Muscle of leg (tissue), 11 donors: Measurements from ENCODE around the gene SEMA3B. TPM values are rescaled to one million over a fixed set of nuclear protein-coding genes. Genes with fewer than 3 reads are reported as not detected.
A peak's percentile ranks its signal among the peaks of the same experiment; 100 is the strongest.
"Not testable (repeated sequence)": the region's sequence is repeated elsewhere in the genome, so short reads cannot be mapped to it uniquely, and the experiment has no call there.

Experiments
- DNase-seq: peaks from one replicate; pipeline ENCODE4 v3.0.0; 2013
- H3K27ac ChIP-seq: one replicate; pipeline ENCODE4 v1.5.1; 2013; ENCODE audit warnings: mild to moderate bottlenecking, low read length, control low read depth
- H3K27me3 ChIP-seq: one replicate; pipeline ENCODE4 v1.6.1; 2013; ENCODE audit warnings: low read length; ENCODE audit not compliant: control insufficient read depth, insufficient read depth
- H3K36me3 ChIP-seq: one replicate; pipeline ENCODE4 v1.6.1; 2013; ENCODE audit warnings: low read length; ENCODE audit not compliant: control insufficient read depth, insufficient read depth
- H3K4me1 ChIP-seq: one replicate; pipeline ENCODE4 v1.6.1; 2013; ENCODE audit warnings: low read length; ENCODE audit not compliant: control insufficient read depth, insufficient read depth
- H3K4me3 ChIP-seq: one replicate; pipeline ENCODE4 v1.5.1; 2013; ENCODE audit warnings: low read length, control low read depth
- H3K9me3 ChIP-seq: replicated peaks from 2 replicates; pipeline ENCODE4 v1.6.1; 2013; ENCODE audit warnings: low read depth, low read length; ENCODE audit not compliant: control insufficient read depth
- WGBS: methylation state at CpG from one replicate; pipeline ENCODE4 v1.1.5; 2013; ENCODE audit warnings: missing lambda C conversion rate; ENCODE audit not compliant: insufficient coverage; 5-methylcytosine and 5-hydroxymethylcytosine counted together
- polyA plus RNA-seq, 8 donors: library from polyadenylated mRNA; unstranded; fragments of 120-200 nt; gene quantifications; one replicate each; pipeline versions ENCODE4 v1.2.1 to v1.2.3, GENCODE V29; 2013; ENCODE audit warnings: inconsistent platforms in 1 of 8, low replicate concordance in 1 of 8; ENCODE audit not compliant: insufficient read length in 8 of 8, insufficient read depth in 1 of 8
- total RNA-seq: library from RNA; stranded (reverse); fragments of 120-200 nt; gene quantifications from one replicate; pipeline ENCODE4 v1.2.4, GENCODE V29; 2013

Gene SEMA3B
- total and polyA plus RNA-seq, 9 donors: 31.8 to 53.7 (median 40.5) TPM

DNA sequence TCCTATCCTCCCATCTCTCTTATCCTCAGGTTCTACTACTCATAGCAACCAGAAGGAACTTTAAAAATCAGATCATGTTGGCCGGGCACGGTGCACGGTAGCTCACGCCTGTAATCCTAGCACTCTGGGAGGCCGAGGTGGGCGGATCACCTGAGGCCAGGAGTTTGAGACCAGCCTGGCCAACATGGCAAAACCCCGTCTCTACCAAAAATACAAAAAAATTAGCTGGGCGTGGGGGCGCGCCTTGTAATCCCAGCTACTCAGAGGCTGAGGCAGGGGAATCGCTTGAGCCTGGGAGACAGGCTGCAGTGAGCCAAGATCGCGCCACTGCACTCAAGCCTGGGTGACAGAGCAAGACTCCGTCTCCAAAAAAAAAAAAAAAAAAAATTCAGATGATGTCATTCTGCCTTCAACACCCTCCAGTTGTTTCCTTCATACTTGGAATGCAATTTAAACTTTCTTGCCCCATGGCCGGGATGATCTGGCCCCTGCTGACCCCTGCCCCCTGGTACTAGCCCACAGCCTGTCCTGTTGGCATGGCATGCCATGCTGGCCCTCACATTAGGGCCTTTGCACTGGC is 40.7 kb upstream of the SEMA3B start:
- not testable (repeated sequence) for DNase-seq, H3K27me3 ChIP-seq, H3K36me3 ChIP-seq, H3K9me3 ChIP-seq
- 27% methylated on average over 14 of the region's 15 CpGs for WGBS
- Histone ChIP-seq H3K27ac (peak overlapping the region; percentile 45), H3K4me3 (peak overlapping the region; percentile 57), H3K4me1 (peaks cover 18% of the 10 kb centered on the region)

DNA sequence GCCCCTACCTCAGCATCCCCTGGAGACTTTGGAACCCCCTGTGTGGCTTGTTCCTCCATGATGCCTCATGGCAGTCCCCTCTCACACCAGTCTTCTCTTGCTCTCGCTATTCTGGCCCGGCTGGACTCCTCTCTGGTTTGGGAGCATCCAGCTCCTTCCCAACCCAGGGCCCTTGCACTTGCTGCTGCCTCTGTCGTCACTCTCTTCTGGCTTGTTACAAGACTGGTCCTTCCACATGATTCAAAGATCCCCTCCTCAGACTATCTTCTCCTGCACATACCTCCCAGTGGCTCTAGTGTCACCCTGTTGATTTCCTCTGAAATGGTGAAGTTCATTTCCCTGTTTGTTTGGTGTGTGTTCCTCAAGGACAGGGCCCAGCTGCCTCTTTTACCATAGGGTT is 39.5 kb upstream of the SEMA3B start:
- Histone ChIP-seq H3K9me3 (no peaks in the 10 kb centered on the region), H3K4me1 (peaks cover 18% of the 10 kb centered on the region), H3K27ac (no peak overlapping the region), H3K27me3 (peaks cover 3% of the 10 kb centered on the region), H3K4me3 (no peak overlapping the region), H3K36me3 (no peaks in the 10 kb centered on the region)
- 92% methylated on average over 2 of the region's 3 CpGs for WGBS
- no peak for DNase-seq

DNA sequence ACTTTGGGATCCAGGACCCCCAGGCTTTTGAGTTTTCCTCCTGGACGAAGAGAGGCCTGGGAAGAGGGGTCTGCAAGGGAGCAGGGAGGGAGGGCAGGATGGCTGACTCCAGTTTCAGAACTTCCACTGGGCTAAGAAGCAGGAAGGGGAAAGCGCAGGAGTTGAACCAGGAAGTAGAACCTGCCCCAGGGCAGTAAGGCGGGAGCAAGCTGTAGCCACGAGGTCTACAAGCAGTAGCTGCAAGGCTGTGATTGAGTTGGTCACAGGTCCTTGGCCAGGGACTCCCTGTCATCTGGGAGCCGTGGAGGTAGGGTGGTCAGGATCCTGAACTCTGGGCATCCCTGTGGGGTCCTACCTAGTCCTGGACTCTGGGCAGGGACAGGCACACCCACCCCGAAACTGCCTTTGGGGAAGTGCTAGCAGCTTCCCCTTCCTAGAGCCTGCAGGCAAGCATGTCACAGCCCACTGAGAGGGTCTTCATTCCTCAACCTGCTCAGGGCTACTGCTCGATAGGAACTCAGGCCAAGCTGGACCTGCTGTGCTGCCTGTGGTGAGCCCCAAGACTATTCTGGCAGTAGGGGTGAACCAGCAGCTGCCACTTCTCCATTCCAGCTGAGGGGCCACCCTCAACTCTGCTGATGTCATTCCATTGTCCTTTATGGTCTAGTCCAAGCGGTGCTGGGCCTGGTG is 38.7 kb upstream of the SEMA3B start:
- no peak for DNase-seq
- H3K36me3 ChIP-seq: no peaks in the 10 kb centered on the region
- H3K4me1 ChIP-seq: peaks cover 26% of the 10 kb centered on the region
- WGBS: 74% methylated on average over 8 of the region's 8 CpGs
- H3K9me3 ChIP-seq: no peaks in the 10 kb centered on the region
- H3K27ac ChIP-seq: no peak overlapping the region
- no peak overlapping the region for H3K4me3 ChIP-seq
- H3K27me3 ChIP-seq: peaks cover 3% of the 10 kb centered on the region

DNA sequence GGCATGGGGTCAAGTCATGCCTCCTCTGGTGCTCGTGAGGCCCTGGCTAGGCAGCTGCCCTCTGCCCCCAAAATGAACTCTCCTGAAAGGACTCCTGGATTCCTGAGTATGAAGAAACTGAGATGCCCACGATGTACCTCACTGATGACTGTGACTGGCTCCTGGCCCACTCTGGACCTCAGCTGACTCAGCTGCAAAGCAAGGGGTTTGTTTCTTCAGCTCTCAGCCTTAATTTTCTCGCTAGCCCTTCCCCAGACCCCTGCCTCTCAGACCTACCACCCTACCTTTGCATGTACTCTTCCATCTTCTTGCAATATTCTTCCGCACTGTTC is 38.2 kb upstream of the SEMA3B start:
- no peak overlapping the region for H3K27ac ChIP-seq
- no peak for DNase-seq
- no peaks in the 10 kb centered on the region for H3K9me3 ChIP-seq
- H3K4me3 ChIP-seq: no peak overlapping the region
- H3K27me3 ChIP-seq: peaks cover 3% of the 10 kb centered on the region
- H3K4me1 ChIP-seq: peaks cover 29% of the 10 kb centered on the region
- no peaks in the 10 kb centered on the region for H3K36me3 ChIP-seq
- WGBS: 80% methylated on average over 4 of the region's 4 CpGs

DNA sequence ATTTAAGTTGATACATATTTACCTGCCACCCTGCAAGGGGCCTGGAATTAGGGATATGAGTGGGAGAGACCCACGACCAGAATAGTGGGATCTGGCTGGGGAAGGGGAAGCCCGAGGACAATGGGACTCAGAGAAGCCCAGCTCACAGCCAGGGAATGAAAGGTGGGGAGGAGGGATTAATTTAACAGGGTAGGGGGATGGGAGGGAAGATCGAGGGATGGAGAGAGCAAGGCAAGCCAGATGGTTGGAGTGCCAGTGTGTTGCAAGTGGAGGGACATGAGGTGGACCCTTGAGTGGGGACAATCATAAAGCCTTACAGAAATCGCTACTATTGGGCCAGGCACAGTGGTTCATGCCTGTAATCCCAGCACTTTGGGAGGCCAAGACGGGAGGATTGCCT is 37.4 kb upstream of the SEMA3B start:
- Histone ChIP-seq H3K4me3 (no peak overlapping the region), H3K9me3 (no peaks in the 10 kb centered on the region), H3K27ac (no peak overlapping the region), H3K27me3 (no peaks in the 10 kb centered on the region), H3K36me3 (no peaks in the 10 kb centered on the region), H3K4me1 (peaks cover 23% of the 10 kb centered on the region)
- 44% methylated on average over 3 of the region's 5 CpGs for WGBS
- no peak for DNase-seq

DNA sequence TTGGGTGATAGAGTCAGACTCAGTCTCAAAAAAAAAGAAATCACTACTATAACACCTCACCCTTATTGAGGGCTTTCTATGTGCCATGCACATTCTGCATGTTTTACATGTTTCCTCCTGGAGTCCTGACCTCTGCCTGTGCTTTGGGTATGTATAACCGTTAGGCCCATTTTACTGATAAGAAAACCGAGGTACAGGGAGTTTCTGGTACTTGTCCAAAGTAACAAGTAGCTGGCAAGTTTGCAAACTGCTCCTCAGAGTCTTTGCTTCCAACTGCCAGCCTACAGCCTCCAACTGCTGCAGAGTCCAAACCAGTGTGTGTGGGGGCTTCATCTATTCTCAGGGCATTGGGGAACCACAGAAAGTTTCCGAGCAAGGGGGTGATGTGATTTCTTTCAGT is 36.6 kb upstream of the SEMA3B start:
- no peak for DNase-seq
- 78% methylated on average over 3 of the region's 3 CpGs for WGBS
- no peaks in the 10 kb centered on the region for H3K27me3 ChIP-seq
- no peak overlapping the region for H3K27ac ChIP-seq
- no peaks in the 10 kb centered on the region for H3K9me3 ChIP-seq
- peaks cover 25% of the 10 kb centered on the region for H3K4me1 ChIP-seq
- no peaks in the 10 kb centered on the region for H3K36me3 ChIP-seq
- no peak overlapping the region for H3K4me3 ChIP-seq

DNA sequence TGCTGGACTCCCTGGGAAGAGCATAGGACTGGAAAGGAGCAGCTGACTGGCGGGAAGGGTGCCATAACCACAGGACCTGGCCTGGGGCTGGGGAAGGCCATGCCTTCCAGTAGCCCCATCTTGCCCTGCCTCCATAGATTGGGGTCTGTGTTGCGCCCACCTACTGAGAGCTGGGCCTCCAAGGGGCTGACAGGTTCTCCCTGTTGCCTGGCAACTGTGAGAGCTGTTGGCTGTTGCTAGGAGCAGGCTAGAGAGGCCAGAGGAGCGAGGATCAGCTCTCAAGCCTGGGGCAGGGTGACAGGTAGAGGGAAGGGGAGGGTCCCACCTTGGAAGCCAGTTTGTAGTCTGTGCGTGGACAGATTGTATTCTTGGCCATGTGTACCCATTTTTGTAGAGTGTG is 35.8 kb upstream of the SEMA3B start:
- 50% methylated on average over 4 of the region's 4 CpGs for WGBS

DNA sequence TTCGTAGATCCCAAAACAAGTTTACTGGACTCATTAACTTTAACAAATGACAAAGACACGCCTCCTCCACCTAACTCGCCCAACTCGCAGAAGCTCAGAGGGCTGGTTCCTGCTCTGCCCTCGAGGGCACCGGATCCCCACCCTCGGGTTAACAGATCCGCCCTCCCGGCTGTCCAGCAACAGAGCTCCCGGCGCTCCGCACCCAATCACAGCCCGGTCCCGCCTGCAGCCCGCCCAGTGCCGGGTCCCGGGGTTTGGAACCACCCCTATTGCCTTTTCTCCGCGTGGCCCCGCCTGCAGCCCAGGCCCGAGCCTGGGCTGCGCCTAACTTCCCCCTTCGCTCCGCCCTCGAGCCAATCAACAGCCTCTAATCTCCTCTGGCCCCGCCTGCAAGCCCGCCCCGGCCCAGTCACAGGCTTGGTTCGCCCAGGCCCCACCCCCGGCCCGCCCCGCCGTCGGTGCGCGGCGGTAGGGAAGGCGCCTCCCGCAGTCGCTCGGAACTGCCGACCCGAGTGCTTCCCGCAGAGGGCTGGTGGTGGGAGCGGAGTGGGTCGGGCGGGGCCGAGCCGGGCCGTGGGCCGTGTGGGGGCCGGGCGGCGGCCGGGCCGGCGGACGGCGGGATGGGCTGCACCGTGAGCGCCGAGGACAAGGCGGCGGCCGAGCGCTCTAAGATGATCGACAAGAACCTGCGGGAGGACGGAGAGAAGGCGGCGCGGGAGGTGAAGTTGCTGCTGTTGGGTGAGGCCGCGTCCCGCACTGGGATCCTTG is 33.0 kb upstream of the SEMA3B start, which contains the start of gene GNAI2:
TSS of gene GNAI2 (plus strand) at position 489 of the 768 bp plus-strand sequence. CDS start at position 621, 132 bp downstream.
- Histone ChIP-seq H3K27ac (peak within 1 kb of the TSS; percentile 96), H3K4me3 (peak within 1 kb of the TSS; percentile 65), H3K9me3 (no peaks in the 10 kb centered on the region), H3K36me3 (peaks cover 21% of the 10 kb centered on the region), H3K4me1 (peaks cover 53% of the 10 kb centered on the region), H3K27me3 (no peaks in the 10 kb centered on the region)
- DNase-seq: peak; percentile 100
- WGBS: under 1% methylated on average over 72 of the region's 75 CpGs

More for the DNA sequence above, 35.8 kb upstream of the SEMA3B start:
- no peaks in the 10 kb centered on the region for H3K36me3 ChIP-seq
- H3K4me1 ChIP-seq: peaks cover 27% of the 10 kb centered on the region
- H3K9me3 ChIP-seq: no peaks in the 10 kb centered on the region
- no peak for DNase-seq
- H3K4me3 ChIP-seq: no peak overlapping the region
- H3K27ac ChIP-seq: no peak overlapping the region
- no peaks in the 10 kb centered on the region for H3K27me3 ChIP-seq

DNA sequence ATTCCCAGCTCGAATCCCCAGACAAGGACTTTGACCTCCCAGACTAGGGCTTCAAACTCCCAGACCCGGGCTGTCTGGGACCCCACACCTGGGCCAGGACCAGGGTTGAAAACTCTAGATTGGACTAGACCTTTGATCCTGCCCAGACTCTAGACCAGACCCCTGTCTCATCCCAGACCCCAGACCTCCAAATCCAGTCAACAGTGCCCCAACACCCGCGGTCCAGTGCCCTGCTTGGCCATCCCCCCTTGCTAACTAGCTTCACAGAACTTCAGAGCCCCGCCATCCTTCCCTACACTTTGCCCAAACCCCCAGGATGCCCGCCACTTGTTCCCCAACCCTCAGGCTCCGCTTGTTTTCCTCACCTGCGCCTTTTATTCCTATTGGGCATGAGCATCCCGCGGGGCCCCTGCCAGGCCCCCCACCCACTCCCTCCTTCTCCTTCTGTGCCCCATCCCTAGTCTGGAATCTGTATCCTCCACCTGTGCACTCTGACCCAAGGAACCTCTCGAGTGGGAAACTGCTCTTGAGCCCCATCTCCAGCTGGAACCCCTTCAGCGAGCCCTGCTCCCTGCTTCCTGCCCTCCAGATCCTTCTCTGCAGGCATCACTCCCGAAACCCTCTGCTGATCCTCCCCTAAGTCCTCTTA is 32.3 kb upstream of the SEMA3B start:
- no peaks in the 10 kb centered on the region for H3K9me3 ChIP-seq
- H3K27me3 ChIP-seq: no peaks in the 10 kb centered on the region
- WGBS: under 1% methylated on average over 13 of the region's 13 CpGs
- DNase-seq: no peak
- H3K4me1 ChIP-seq: peaks cover 60% of the 10 kb centered on the region
- peak overlapping the region; percentile 65 for H3K4me3 ChIP-seq
- peaks cover 27% of the 10 kb centered on the region for H3K36me3 ChIP-seq
- H3K27ac ChIP-seq: peak overlapping the region; percentile 92

DNA sequence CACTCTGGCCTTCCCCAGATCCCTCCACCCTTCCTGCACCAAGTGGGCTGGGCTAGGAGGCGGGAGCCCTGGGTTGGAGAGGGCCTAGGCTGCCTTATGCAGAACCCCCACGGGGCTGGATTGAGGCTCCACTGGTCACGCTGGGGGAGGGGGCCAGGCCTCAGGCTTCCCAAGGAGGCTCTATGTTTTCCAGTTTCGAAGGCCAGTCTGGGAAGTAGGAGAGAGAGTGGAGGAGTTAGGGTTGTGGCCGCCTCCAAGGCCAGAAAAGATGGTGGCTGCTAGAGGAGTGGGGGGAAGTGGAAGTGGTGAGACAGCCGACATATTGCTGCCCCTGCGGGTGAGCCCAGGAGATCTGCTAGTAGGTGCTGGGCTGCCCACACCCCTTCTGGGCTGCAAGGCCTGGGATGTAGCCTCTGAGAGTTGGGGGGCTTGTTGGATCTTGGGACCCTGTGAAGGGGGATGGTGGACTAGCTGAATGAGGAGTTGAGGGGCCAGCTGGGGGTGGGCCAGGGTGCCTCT is 31.8 kb upstream of the SEMA3B start:
- H3K4me3 ChIP-seq: peak overlapping the region; percentile 65
- peaks cover 66% of the 10 kb centered on the region for H3K4me1 ChIP-seq
- no peaks in the 10 kb centered on the region for H3K27me3 ChIP-seq
- H3K27ac ChIP-seq: peak overlapping the region; percentile 92
- 4% methylated on average over 3 of the region's 7 CpGs for WGBS
- no peaks in the 10 kb centered on the region for H3K9me3 ChIP-seq
- DNase-seq: peak; percentile 73
- peaks cover 28% of the 10 kb centered on the region for H3K36me3 ChIP-seq
